GM06990 (cell line): ENCODE measurements around the gene CNTNAP2.

Source experiments
- DNase-seq: peaks from one replicate; pipeline ENCODE4 v3.0.0-alpha.2; 2011; ENCODE audit not compliant: insufficient read length; ENCODE audit errors: extremely low read depth
- H3K27me3 ChIP-seq: replicated peaks from 2 replicates; pipeline ENCODE4 v1.6.0; 2011; ENCODE audit warnings: low read length; ENCODE audit not compliant: control insufficient read depth, insufficient read depth
- H3K36me3 ChIP-seq: 2 replicates; pipeline ENCODE4 v1.5.1; 2011; ENCODE audit warnings: low read length; ENCODE audit not compliant: control insufficient read depth, insufficient read depth
- H3K4me3 ChIP-seq: replicated peaks from 2 replicates; pipeline ENCODE4 v1.5.1; 2011; ENCODE audit warnings: low read depth, mild to moderate bottlenecking, control low read depth, low read length
- TF ChIP-seq, protein P1 (sequence below): IDR thresholded peaks from 2 replicates; pipeline ENCODE4 v1.5.1; 2011; ENCODE audit warnings: low read length, control low read depth, mild to moderate bottlenecking, inconsistent platforms; ENCODE audit not compliant: insufficient read depth, poor library complexity, severe bottlenecking

Gene CNTNAP2

DNA sequence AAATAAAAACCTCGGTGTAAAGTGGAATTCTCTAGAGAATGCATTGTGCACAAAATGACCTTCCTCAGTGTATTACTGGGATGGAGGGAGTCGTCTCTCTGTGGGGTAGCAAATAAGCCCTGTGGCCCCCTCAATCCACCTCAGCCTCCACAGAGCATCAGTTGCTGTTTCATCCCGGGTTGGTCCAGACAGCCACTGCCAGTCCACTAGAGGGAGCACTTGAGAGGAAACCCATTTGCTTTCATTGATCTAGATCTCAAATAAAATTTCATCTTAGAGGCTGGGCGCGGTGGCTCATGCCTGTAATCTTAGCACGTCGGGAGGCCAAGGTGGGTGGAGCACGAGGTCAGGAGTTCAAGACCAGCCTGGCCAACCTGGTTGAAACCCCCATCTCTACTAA, 1128.7 kb downstream of the CNTNAP2 start:
- no peak for DNase-seq
- H3K36me3 ChIP-seq = no peaks in the 10 kb centered on the region
- TF ChIP-seq, protein P1, sequence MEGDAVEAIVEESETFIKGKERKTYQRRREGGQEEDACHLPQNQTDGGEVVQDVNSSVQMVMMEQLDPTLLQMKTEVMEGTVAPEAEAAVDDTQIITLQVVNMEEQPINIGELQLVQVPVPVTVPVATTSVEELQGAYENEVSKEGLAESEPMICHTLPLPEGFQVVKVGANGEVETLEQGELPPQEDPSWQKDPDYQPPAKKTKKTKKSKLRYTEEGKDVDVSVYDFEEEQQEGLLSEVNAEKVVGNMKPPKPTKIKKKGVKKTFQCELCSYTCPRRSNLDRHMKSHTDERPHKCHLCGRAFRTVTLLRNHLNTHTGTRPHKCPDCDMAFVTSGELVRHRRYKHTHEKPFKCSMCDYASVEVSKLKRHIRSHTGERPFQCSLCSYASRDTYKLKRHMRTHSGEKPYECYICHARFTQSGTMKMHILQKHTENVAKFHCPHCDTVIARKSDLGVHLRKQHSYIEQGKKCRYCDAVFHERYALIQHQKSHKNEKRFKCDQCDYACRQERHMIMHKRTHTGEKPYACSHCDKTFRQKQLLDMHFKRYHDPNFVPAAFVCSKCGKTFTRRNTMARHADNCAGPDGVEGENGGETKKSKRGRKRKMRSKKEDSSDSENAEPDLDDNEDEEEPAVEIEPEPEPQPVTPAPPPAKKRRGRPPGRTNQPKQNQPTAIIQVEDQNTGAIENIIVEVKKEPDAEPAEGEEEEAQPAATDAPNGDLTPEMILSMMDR = peak; percentile 73
- H3K27me3 ChIP-seq = no peaks in the 10 kb centered on the region
- no peak overlapping the region for H3K4me3 ChIP-seq

DNA sequence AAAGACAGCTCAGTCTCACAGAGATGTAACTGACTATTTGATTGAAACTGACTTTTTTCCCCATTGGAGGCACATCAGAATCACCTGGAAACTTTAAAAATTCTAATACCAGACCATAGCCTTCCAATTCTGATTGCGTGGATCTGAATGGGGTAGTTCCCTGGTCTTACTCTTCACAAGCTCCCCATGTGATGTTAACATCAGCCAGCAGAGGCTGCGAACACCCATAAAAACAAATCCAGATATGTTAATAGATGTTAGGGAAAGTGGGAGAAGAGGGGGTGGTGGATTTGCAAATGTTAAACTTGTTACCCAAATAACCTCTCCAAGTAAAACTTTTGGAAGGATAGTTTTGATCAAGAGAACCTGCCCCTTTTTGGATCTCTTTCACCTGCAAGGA, 1133.4 kb downstream of the CNTNAP2 start:
- TF ChIP-seq, protein P1 = no peak
- H3K36me3 ChIP-seq = no peaks in the 10 kb centered on the region
- H3K4me3 ChIP-seq = no peak overlapping the region
- DNase-seq = no peak
- no peaks in the 10 kb centered on the region for H3K27me3 ChIP-seq

DNA sequence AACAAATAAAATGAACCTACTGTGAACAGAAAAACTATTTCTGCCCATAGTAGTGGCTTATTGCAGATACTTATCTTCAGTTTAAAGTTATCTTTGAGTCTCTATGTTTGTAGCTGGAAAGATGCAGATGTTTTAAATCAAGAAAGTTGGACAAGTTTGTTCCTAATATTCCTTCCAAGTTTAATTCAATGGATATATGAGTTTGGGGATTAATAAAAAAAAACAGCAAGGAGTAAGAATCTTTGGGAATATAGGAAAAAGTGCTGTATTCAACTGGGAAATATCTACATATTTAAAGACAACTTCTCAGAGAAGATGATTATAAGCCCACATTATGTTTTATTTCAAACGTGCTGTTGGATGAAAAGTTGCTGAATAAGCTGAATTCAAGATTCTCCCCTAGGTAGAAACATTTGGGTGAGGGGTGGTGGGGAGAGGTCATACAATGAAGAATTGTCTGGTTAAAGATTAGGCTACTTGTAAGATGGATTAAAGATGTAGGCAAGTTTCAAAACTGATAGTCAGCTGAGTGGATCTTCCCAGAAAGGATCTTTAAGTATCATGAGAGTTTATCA, 1135.2 kb downstream of the CNTNAP2 start:
- H3K36me3 ChIP-seq = no peaks in the 10 kb centered on the region
- TF ChIP-seq, protein P1 = no peak
- no peak for DNase-seq
- no peaks in the 10 kb centered on the region for H3K27me3 ChIP-seq
- no peak overlapping the region for H3K4me3 ChIP-seq

DNA sequence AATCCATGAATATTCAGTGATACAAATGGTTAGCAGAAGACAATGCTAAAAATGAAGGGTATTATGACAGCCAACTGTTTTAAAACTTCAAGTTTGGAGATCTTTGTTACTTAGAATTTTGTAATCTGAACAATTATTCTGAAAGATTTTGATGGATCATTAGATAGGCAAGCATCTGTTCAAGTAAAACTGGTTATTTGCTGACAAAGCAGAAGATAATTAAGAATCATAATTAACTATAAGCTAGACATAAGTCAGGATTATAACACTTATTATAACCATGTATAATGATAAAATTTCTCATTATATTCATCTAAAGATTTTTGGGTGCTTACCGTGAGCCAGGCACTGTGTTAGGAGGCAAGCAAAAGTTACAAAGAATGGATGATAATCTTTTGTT, 1145.1 kb downstream of the CNTNAP2 start:
- Histone ChIP-seq H3K36me3 (no peaks in the 10 kb centered on the region), H3K4me3 (no peak overlapping the region), H3K27me3 (no peaks in the 10 kb centered on the region)
- TF ChIP-seq, protein P1 = no peak
- no peak for DNase-seq

DNA sequence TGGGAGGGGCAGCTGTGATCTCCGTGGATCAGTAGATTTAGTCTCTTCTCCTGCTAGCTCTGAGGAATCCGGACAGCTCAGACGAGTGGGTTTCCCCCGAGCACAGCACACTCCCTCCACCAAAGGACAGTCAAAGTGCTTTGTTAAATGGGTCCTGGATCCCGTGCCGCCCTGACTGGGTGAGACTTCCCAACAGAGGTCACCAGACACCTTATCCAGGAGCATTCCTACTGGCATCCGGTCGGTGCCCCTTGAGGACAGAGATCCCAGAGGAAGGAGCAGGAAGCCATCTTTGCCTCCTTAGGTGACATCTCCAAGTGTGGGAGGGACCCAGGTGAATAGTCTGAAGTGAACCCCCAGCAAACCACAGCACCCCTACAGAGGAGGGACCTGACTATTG, 1148.9 kb downstream of the CNTNAP2 start:
- Histone ChIP-seq H3K36me3 (no peaks in the 10 kb centered on the region), H3K27me3 (no peaks in the 10 kb centered on the region), H3K4me3 (no peak overlapping the region)
- TF ChIP-seq, protein P1 = no peak
- no peak for DNase-seq

DNA sequence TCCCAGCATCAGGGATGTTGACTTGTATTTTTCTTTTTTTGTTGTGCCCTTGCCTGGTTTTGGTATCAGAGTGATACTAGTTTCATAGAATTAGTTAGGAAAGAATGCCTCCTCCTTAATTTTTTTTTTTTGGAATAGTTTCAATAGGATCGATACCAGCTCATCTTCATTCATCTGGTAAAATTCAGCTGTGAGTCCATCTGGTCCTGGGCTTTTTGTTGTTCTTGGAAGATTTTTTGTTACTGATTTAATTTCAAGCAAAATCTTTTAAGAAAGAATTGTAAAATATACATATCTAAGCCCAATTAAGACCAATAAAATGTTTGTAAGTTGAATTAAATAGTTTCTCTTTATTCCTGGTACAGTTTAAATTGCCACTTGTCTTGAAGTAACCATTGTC, 1159.5 kb downstream of the CNTNAP2 start:
- TF ChIP-seq, protein P1 = no peak
- H3K36me3 ChIP-seq = no peaks in the 10 kb centered on the region
- H3K27me3 ChIP-seq = no peaks in the 10 kb centered on the region
- DNase-seq = no peak
- no peak overlapping the region for H3K4me3 ChIP-seq
